PFSK-1 (cell line): Measurements from ENCODE around the gene BMP7.

ENCODE experiments used
- FOXP2 ChIP-seq: optimal IDR thresholded peaks from 2 replicates; pipeline ENCODE3; 2011; ENCODE audit warnings: borderline replicate concordance, control low read depth, inconsistent platforms; ENCODE audit not compliant: insufficient read depth; ENCODE audit errors: extremely low read length, extremely low read depth
- POLR2AphosphoS5 ChIP-seq: IDR thresholded peaks from 2 replicates; pipeline ENCODE4 v1.6.1; 2012; ENCODE audit warnings: low read depth, mild to moderate bottlenecking, control low read depth, low read length, moderate library complexity
- SIN3A ChIP-seq: IDR thresholded peaks from 2 replicates; pipeline ENCODE4 v1.6.1; 2012; ENCODE audit warnings: mild to moderate bottlenecking, low read length, moderate library complexity, borderline replicate concordance; ENCODE audit not compliant: insufficient read depth
- TAF1 ChIP-seq: IDR thresholded peaks from 2 replicates; pipeline ENCODE4 v1.6.1; 2012; ENCODE audit warnings: low read length, control low read depth, borderline replicate concordance; ENCODE audit not compliant: insufficient read depth
- TF ChIP-seq, protein P1 (sequence below), 2 experiments: IDR thresholded peaks; 2 replicates each; pipeline versions ENCODE4 v1.6.1 to v1.8.0; 2011 to 2012; ENCODE audit warnings: low read depth in 2 of 2, low read length in 2 of 2, control low read depth in 1 of 2, inconsistent platforms in 1 of 2, mild to moderate bottlenecking in 1 of 2, moderate library complexity in 1 of 2; ENCODE audit not compliant: insufficient read depth in 1 of 2

Gene BMP7

DNA sequence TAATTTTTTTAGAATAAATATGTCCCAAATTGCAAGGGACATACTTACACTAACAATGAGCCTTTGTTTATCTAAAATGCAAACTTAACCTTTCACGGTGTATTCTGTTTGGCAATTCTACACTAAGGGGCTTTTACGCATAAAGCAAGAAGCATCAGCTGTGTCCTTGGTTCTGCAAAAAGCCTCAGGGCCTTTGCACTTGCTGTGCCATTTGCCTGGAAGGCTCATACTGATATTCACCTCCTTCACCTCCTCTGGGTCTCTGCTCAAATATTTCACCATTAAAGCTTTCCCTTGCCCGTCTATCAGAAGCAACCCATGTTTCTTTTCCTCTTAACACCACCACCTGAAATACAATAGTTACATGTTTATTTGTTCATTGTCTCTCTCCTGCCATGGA, 8.9 kb upstream of the BMP7 start:
- TF ChIP-seq SIN3A (no peak), FOXP2 (no peak), TAF1 (no peak), POLR2AphosphoS5 (no peak)
- TF ChIP-seq, protein P1, sequence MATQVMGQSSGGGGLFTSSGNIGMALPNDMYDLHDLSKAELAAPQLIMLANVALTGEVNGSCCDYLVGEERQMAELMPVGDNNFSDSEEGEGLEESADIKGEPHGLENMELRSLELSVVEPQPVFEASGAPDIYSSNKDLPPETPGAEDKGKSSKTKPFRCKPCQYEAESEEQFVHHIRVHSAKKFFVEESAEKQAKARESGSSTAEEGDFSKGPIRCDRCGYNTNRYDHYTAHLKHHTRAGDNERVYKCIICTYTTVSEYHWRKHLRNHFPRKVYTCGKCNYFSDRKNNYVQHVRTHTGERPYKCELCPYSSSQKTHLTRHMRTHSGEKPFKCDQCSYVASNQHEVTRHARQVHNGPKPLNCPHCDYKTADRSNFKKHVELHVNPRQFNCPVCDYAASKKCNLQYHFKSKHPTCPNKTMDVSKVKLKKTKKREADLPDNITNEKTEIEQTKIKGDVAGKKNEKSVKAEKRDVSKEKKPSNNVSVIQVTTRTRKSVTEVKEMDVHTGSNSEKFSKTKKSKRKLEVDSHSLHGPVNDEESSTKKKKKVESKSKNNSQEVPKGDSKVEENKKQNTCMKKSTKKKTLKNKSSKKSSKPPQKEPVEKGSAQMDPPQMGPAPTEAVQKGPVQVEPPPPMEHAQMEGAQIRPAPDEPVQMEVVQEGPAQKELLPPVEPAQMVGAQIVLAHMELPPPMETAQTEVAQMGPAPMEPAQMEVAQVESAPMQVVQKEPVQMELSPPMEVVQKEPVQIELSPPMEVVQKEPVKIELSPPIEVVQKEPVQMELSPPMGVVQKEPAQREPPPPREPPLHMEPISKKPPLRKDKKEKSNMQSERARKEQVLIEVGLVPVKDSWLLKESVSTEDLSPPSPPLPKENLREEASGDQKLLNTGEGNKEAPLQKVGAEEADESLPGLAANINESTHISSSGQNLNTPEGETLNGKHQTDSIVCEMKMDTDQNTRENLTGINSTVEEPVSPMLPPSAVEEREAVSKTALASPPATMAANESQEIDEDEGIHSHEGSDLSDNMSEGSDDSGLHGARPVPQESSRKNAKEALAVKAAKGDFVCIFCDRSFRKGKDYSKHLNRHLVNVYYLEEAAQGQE (IDR thresholded peaks at IDR 0.05; ENCODE audit: insufficient read depth in 1 of 2, low read depth in 2 of 2, low read length in 2 of 2) = no peak

DNA sequence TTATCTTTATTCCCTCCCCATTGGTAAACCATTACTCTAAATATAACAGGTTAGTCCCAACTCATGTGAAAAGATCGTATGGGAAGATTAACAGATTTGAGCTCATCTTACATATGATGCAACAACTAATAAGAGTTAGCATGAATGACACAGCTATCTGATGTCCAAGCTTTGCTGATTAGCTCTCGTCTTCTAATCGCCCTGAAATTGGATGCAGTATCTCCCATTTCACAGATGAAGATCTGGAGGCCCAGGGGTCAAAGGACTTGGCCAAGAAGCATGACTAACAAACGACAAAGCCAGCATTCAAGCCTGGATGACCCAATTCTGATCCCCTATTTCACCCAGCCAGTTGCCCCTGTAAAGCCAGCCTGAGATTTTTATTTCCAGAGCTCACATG, 8.4 kb upstream of the BMP7 start:
- TF ChIP-seq SIN3A = no peak
- TF ChIP-seq, protein P1 (IDR thresholded peaks at IDR 0.05; ENCODE audit: insufficient read depth in 1 of 2, low read depth in 2 of 2, low read length in 2 of 2) = no peak
- no peak for TF ChIP-seq FOXP2
- no peak for TF ChIP-seq POLR2AphosphoS5

DNA sequence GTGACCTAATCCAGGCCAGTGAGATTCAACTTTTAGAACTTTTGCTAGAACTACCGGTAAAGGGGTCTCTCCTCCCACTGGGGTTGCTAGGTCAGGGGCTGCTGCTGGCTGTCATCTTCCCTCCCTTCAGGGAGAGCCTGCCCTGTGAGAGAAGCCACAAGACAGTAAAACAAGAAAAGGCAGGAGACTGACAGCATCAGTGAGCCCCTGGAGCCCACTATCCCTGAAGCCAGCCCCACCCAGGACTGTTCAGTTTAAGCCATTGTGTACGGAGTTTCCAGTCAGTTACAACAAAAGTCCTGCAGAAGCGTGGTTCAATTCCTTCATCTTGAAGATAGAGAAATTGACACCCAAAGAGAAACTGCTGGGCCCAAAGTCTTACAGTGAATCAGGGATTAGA, 7.9 kb upstream of the BMP7 start:
- no peak for TF ChIP-seq FOXP2
- TF ChIP-seq SIN3A = no peak
- TF ChIP-seq, protein P1 (IDR thresholded peaks at IDR 0.05; ENCODE audit: insufficient read depth in 1 of 2, low read depth in 2 of 2, low read length in 2 of 2) = no peak
- TF ChIP-seq TAF1 = no peak
- no peak for TF ChIP-seq POLR2AphosphoS5

DNA sequence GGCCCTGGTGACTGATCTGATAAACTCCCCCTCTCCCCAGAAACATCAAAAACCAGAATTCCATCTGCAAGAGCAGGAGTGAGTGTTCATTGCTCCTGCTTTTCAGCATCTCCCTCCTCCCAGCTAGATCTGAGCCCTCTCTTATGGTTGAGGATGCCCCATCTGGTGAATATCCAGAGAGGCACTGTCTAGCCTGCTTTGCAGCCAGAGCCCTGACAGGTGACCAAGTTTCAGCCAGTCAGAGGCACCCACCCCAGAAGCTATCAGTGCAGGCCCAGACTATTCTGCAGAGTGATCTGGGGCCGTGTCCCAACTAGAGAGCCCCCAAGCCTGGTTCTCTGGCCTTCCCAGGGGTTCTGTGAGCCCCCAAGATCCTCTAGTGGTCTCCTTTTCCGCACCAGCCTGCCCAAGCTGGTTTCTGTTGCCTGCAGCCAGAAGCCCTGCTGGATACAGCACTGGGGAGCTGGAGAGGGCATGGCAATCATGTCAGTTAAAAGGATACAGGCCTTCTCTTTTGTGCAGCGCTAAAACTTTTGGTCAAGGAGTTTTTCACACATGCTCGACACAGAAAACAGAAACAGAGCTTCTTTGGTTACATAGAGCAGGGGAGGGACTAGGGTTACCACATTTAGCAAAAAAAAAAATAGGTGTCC, 6.6 kb upstream of the BMP7 start:
- TF ChIP-seq, protein P1 (IDR thresholded peaks at IDR 0.05; ENCODE audit: insufficient read depth in 1 of 2, low read depth in 2 of 2, low read length in 2 of 2) = no peak
- no peak for TF ChIP-seq TAF1
- no peak for TF ChIP-seq POLR2AphosphoS5
- no peak for TF ChIP-seq FOXP2
- TF ChIP-seq SIN3A = no peak
